HG02884 (cell line): Measurements from ENCODE around the gene C4orf17.
"Not testable (repeated sequence)": the region's sequence is repeated elsewhere in the genome, so short reads cannot be mapped to it uniquely, and the experiment has no call there.

ENCODE experiments used
- ATAC-seq: cut with Tn5 transposase; IDR thresholded peaks from one replicate; pipeline ENCODE4 v1.9.1; 2021; ENCODE audit warnings: mild to moderate bottlenecking, moderate library complexity; ENCODE audit not compliant: unreplicated experiment

Gene C4orf17

DNA sequence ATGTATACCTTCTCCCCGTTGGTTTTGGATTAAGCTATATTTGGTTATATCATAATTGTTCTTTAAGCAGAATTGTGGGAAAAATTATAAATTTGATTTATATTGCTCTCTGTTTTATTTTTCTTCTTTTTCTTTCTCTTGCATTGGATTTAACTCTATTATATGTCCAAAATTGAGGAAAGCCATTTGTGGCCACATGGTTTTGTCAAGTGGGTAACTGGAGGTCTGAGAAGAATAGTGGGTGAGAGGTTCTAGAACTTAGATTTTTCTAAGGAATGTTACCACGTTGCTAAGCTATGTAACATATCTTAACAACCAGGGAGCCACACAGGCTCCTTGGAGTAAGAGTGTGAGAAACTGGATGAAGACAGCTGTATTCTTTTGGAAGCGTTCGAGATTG, at the start of gene C4orf17:
TSS of gene C4orf17 (plus strand) at position 301 of the 400 bp plus-strand sequence. CDS start 2,061 bp downstream, outside the sequence.
- ATAC-seq: no peak

DNA sequence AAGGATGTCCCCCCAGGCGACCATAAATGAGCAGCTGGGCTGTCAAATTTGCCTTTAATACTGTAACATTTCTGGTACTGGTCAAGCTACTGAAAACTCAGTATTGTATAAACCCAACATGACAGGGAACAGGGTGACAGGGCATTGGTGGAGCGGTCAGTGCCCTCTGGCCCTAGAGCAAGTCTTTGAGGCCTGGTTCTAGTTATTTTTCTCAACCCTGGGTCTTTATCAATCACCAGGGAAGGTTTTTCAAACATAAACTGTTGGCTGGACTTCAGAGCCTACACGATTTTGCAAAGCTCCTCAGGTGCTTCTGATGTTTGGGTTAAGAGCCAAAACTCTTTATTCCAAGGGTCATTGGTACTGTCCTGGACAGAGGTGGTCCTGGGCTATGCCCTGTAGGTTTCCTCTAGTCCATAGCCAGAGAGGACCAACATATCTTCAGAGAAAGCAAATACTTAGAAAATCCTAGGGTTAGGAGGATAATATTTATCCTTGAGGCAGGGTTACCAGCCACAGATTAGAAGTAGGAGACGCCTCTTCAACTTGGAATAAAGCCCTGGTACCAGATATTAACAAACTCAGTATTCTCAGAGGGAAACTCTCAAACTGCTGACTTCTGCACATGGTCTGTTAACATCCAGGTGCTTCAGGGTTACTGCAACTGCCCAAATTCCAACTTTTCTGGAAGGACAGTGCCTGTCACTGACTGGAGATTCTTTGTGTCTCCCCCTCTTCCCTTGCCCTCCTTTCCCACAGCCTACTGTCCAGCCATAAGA, 49.0 kb upstream of the C4orf17 start:
- no peak for ATAC-seq

DNA sequence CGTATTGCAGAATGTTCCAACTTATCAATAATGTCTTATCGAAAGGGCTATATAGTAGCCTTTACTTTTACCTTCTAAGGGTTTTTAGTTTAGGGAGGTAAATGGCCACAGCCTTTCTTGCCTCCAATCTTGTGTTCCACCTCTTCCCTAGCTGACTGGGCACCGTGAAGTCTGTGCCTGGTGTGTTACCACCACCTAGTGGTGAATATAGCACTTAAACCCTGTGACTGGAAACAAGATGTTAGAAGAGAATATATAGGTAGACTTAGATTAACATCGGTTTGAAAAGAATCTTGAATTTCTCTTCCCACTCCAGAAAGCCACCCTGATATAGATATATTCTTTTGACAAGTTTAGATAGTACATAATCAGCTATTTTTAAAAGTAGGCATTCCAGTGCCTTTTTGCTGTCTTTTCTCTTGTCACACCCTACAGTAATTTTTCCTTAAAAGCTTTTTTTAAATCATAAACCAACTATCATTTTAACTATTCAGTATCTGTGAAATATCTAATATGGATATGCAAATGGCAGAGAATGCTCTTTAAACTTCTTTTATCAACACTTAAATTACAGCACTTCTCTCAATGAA, 47.9 kb upstream of the C4orf17 start:
- ATAC-seq: peak; percentile 99

DNA sequence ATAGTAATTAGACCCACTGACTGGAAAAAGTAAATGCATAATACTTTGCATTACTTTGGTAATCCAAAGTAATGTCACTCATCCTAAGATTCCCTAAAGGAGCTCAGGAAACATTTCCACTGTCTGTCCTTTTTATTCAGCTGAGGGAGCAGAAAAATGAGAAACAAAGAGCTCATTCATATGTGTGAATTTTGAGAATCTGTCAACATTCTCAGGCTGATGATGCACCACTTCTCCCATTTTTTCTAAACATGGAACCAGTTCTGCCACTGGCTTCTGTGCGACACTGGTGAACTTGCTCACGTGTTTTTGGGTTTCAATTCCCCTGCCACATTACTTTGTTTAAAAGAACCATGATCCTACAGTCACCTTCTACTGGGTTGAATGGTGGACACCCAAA, 47.3 kb upstream of the C4orf17 start:
- no peak for ATAC-seq

DNA sequence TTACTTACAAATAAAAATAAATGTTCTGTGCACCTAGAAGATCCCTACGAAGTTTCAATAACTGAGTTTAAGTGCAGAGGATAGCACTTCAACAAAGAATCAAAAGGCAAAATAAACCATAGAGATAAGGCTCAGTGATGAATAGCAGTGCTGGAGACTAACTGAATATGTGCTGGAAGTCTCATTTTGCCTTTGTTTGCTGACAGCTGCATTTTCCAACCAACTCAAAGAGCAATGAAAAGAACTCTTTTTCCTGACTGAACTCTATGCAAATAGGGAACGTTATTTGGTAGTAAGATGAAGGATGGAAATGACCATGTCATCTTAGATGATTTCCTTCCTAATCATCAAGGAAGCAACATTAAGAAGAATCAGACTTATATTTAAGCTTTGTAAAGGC, 42.9 kb upstream of the C4orf17 start:
- no peak for ATAC-seq

DNA sequence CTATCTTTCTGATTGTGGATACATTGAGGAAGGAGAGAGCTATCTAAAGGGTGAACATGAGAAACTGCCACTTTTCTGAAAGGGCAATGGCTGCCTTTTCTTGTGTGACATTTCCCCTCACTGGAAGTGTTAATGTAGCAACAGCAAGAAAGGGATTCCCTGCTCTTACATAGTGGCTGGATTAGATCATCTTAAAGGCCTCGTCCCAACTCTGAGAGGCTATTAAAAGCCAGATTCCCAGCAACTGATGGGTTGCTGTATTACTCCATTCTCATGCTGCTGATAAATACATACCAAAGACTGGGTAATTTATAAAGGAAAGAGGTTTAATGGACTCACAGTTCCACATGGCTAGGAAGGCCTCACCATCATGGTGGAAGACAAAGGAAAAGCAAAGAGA, 41.9 kb upstream of the C4orf17 start:
- ATAC-seq: no peak

DNA sequence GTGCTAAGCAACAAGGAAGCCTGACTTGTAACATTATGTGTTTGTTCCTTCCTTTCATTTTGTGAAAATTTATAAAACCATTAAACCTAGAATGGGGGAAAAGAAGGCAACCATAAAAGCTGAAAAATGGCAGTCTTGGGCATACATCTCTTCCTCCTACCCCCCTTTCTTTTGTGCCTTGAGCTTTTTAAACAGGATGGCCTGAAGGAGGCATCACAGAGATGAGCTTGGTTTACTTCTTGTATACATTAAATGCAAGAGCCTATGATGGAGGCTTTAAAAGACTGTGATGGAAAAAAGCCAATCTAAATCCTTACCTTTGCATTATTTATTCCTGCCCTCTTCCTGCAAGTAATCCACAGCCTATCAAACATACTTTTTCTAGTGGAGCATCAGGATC, 39.5 kb upstream of the C4orf17 start:
- no peak for ATAC-seq

DNA sequence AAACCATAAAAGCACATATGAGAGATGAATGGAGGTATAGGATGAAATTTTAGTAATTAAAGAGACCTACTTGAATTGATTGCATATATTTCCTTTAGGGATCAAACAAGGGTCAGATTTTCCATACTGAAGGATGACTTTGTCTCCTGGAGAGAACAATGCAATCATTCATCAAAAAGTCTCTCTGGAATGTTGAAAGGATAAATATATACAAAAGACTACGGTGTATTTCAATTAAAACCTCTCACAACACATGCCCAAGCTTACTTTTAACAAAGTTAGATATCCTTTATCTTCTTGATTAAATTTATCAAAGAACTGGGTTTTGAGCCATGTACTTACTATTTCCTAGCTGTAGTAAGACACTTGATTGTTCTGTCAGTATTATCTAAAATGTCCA, 38.9 kb upstream of the C4orf17 start:
- no peak for ATAC-seq

DNA sequence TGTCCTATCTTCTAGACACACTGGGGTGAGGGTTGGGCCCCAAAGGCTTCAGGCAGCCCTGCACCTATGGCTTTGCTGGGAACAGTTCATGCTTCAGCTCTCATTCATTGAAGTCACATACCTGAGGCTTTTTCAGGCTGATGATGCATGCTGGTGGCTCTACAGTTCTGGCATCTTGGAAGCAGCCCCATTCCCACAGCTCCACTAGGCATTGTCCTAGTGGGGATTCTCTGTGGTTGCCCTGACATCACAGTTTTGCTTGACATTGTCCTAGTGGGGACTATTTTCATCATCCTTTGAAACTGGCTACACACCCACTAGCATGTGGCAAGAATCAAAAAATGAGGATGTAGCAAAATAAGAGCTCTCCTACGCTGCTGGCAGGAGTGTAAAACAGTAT, 37.7 kb upstream of the C4orf17 start:
- ATAC-seq: no peak

DNA sequence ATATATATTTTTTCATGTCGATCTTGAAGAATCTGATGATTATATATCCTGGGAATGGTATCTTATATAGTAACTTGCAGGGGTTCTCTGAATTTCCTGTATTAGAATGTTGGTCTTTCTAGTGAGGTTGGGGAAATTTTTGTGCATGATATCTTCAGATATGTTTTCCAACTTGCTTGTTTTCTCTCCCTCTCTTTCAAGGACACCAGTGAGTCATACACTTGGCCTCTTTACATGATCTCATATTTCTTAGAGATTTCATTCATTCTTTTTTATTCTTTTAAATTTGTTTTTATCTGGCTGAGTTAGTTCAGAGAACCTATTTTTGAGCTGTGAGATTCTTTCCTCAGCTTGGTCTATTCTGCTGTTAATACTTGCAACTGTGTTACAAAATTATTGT, 27.2 kb upstream of the C4orf17 start:
- no peak for ATAC-seq

DNA sequence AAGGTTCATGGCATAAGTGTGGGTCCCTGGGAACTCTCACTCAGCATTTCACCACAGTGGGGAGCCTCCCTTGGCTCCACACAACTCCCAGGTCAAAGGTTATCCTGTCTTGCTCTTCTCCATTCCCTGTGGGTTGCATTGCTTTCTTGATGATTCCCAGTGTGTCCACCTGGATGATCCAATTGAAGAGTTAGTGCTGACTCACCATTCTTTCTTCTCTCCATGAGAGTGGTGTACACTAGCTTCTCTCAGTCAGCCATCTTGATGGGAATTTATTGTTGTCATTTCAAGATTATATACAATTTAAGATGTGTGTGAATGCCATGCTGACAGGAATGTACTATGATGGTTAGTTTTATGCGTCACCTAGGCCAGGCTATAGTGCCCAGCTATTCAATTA, 25.6 kb upstream of the C4orf17 start:
- ATAC-seq: no peak

DNA sequence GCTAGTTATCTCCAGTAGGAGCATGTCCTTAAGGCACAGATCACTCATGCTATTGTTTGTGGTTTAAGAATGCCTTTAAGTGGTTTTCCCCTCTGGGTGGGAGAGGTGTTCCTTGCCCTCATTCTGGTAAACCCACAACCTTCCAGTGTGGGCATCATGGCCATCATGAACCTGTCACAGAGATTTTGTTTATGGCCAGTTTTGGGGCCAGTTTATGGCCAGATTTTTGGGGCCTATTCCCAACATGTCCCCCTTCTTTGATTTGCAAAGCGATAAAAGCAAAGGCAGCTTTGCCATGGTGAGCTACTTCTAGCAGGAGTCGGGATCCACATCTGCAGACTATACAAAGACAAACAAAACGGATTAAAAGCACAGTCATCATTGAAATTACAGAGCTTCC, 24.2 kb upstream of the C4orf17 start:
- ATAC-seq: not testable (repeated sequence)

DNA sequence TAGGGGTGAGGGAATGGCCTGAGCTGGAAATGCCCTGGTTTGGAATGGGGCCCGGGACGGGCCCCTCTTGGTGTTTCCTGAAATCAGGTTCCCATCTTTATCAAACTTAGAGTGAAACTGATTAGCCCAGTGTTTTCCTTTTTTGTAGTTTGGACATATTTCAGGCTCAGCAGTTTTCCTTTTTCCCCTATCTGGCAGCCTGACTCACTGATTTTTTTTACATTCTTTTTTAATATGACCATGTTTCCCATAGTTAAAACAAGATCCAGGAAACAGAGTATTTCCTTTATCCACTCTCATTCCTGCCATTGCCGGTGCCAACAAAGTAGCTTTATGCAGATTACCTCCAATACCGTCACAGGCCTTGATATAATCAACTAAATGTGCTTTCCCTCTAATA, 20.5 kb upstream of the C4orf17 start:
- ATAC-seq: no peak

DNA sequence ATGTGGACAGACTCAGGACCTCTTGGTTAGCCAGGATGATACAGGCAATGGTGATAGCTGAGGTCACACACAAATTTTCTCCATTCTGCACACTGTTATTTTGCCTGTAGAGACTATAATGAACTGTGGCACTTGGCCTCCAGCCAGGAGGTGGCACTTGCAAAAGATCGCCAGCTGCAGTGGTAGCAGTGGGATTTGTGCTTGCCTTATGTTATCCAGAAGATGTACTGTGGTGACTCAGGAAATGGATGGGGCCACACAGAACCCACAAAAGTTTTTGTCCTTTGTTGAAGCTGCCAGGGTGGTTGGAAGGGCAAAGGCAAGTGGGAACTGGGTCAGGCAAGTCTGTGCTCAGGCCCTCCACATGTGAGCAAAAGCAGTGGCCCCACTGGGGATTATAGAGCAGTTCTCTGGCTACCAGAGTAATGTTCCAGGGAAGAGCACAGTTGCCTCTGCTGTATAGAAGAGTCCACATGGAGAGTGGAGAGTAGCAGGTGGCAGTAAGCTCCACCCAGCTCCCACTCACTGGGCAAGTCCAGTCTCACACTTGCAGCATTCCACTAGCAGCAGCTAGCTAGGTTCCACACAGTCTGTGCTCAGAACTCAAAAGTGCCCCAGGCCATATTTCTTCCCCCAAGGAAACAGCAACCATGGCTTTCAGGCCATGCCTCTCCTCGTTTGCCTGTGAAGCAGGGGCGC, 5.9 kb upstream of the C4orf17 start:
- no peak for ATAC-seq

DNA sequence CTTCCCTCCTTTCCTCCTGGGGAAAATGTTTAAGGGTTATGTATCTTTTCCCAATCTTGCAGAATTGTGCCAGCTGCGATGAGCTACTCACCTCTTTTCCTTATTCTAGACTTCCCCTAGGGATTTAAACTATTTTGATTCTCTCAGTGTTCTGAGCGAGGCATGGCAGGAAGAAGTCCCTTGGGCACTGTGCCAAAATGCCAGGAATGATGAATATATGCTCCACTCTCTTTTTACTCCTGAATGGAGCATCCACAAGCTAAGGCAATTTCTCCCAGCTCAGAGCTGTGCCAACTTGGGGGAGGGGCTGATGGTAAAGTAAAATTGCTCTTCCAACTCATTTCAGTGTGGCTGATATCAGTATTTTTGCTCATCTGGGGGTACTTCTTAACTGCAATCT, 4.0 kb upstream of the C4orf17 start:
- ATAC-seq: no peak

DNA sequence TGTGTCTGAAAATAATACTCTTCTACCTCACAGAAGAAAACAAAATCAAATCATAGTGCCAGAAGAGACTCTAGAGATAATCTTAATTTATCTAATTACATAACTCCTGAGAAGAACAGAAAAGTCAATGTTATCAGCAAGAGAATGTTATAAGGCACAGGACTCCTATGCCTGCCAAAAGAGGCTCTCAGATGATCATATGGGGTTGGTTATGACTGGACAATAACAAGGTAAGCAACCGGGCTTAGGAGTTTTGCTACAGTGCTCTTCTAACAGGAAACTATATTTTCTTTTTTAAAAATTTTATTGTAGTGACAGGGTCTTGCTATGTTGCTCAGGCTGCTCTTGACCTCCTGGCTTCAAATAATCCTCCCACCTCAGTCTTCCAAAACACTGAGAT, 3.5 kb upstream of the C4orf17 start:
- no peak for ATAC-seq

DNA sequence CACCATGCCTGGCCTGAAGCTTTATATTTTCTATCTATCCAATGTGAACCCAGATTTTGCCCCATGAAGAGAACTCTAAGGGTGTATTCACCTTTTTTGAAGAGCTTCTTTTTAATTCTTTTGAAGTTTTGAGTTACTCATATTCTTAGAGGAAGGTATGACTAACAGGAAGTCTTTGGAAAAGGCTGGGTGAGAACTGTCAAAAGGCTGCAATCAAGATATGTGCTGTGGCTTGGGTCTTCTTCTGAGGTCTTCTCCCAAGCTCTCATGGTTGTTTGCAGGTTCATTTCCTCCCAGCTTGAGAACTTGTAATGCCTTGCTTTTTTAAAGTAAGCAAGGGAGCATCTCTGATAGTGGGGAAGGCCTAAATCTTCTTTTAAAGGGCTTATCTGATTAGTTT, 3.1 kb upstream of the C4orf17 start:
- no peak for ATAC-seq

DNA sequence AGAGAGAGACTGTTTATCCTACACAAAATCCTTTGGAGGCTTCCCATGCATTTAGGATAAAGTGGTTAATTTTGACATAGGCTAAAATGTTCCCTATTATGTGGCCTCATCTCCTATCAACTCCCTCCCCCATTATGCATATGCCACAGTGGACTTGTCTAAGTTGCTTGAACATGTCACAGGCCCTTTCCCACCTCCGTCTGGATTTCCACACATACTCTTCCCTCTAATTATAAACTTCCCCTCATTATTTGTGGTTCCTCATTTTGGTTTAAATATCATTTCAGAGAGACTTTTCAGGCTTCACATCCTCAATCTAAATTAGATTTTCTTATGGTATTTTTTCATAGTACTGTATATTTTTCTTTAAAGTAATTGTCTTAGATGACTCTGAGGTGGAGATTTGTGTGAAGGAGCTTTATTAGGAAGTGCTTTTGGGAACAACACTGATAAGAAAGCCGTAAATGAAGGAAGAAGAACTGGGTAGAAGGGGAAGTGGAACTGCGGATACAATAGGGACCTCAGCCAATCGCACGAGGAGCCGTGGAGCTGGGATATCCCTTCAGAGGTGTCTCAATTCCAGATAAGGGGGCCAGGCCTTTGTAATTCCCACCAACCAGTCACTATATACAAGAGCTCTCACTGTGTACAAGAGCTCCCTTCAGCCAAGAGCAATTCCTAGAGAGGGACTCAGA, 7.9 kb downstream of the C4orf17 start:
- no peak for ATAC-seq

DNA sequence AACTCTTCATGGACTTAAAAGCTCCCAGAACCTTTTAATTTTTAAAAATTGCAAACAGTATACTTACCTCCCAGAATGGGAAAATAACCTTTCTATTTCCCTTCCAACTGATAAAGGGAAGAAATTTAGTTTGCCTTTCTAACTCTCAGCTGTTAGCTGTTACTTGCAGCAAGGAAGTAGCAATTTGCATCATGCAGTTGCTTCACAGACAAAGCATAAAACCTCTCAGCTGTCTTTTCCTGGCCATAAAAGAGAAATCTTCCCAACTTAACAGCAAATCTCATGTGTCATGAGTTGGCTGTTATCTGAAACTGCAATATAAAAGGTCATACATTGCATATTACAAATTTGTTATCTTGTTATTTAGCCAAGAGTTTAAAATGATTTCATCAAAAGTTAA, 18.4 kb downstream of the C4orf17 start:
- no peak for ATAC-seq

DNA sequence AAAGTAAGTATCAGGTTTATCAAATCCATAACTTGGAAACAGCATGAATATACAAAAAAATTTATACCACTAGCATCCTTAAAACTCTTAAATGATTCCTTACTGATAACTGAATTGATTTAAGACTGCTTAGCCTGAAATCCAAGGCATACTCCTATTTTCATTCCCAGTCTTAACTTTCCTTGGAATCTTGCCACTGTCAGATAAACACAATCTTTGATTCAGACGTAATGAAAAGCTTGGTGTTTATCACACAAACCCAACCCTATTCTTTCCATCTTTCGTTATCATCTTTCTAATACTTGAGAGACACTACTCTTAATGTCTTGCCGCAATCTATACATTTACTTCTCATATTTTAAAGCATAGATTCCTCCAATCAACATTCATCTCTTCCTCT, 19.1 kb downstream of the C4orf17 start:
- no peak for ATAC-seq

DNA sequence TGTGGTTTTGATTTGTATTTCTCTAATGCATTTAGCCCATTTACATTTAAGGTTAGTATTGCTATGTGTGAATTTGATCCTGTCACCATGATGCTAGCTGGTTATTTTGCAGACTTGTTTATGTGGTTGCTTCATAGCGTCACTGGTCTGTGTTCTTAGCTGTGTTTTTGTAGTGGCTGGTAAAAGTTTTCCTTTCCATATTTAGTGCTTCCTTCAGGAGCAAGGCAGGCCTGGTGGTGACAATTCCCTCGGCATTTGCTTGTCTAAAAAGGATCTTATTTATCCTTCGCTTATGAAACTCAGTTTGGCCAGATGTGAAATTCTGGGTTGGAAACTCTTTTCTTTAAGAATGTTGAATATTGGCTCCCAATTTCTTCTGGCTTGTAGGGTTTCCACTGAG, 23.9 kb downstream of the C4orf17 start:
- not testable (repeated sequence) for ATAC-seq

DNA sequence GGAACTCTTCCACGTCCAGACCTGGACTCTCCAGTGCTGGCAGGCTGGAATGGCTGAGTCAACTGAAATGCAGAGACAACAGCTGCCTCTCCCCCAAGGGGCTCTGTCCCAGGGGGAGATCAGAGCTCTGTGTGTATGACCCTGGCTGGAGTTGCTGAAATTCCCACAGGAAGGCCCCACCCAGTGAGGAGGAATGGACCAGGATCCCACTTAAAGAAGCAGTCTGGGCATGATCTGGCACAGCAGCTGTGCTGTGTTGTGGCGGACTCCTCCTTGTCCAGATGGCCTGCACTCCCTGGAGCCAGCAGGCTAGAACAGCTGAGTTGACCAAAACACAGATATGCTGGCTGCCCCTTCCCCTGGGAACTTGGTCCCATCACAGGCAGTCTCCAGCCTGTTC, 25.4 kb downstream of the C4orf17 start:
- ATAC-seq: no peak
